GM19238 (cell line): Measurements from ENCODE around the gene HHATL.

Source experiments
- DNase-seq: peaks from one replicate; pipeline ENCODE4 v3.0.0; 2011; ENCODE audit warnings: low spot score; ENCODE audit not compliant: insufficient read length

The HHATL gene

GRCh38 chr3:42653560-42654330, 48.9 kb downstream of the HHATL start, which contains the start of gene ZBTB47:
Gene ZBTB47 (plus strand): TSS chr3:42653697. CDS start chr3:42658356, 4,659 bp downstream.
- no peak for DNase-seq

DNA sequence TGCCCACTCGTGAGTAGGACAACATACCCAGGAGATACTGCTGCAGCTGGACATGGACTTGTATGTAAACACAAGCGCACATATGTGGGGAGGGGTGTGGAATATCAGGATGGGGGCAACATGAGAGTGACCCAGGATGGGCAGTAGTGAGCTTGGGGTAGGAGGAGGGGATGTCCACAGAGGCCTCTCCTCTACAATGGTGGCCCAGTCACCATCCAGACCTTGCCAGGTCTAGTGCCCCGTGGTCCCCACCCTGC, 49.4 kb downstream of the HHATL start:
- no peak for DNase-seq

GRCh38 chr3:42652611-42653302, 49.8 kb downstream of the HHATL start:
- DNase-seq = no peak

GRCh38 chr3:42652251-42652610, 50.4 kb downstream of the HHATL start:
- DNase-seq = no peak

DNA sequence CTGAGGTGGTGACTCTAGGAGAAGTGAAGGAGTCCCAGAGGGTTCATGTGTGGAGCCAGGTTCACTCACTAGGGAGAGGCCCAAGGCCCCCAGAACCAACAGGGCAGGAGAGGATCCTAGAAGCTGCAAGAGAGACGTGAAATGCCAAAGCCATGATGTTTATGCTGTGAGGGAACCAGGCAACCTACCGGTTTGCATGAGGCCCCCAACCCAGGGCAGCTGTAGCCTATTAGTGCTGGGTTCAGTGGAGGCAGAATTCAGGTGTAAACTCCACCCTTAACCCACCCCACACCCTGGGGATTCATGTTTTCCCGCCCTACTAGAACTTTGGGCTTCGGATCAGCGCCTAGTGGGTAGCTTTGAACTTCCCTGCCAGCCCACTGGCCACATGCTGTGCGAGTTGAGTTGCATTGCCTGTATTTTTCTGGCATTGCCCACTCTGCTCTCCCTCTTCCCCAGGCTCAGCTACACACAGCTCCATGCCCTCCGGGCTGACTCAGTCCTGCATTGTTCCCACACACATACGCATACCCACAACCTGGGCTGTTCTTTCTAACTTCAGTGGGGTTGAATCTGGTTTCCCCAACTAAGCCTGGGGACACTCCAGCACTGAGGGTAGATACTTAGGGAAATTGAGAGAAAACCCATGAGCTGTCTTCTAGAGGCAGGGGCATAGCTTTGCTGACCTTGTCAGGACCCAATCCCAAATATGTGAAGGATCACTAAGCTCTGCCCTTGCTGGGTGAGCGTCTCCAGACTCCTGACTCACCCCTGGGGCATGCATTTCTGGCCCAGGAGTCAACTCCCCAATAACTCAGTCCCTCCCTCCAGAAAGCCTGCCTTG, 51.1 kb downstream of the HHATL start:
- no peak for DNase-seq

- DNase-seq = no peak
Measured at GRCh38 chr3:42649783-42650182, 52.8 kb downstream of the HHATL start.

DNA sequence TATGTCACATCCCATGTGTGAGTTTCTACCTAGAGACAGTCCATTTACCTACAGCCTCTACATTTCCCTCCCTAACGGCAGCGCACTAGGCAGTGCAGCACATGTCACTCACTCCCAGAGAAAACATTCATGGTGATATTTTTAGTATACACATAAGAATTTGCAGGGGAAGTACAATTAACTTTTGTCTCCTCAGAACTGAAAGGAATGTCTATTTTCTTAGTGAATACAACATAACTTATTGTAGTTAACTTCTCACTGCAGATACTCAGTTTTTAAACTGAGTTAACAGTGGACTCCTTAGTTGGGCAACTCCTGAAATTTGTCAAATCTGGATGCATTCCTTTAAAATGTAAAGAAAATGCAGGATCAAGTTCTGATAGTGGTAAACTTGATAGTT, 53.6 kb downstream of the HHATL start:
- no peak for DNase-seq

DNA sequence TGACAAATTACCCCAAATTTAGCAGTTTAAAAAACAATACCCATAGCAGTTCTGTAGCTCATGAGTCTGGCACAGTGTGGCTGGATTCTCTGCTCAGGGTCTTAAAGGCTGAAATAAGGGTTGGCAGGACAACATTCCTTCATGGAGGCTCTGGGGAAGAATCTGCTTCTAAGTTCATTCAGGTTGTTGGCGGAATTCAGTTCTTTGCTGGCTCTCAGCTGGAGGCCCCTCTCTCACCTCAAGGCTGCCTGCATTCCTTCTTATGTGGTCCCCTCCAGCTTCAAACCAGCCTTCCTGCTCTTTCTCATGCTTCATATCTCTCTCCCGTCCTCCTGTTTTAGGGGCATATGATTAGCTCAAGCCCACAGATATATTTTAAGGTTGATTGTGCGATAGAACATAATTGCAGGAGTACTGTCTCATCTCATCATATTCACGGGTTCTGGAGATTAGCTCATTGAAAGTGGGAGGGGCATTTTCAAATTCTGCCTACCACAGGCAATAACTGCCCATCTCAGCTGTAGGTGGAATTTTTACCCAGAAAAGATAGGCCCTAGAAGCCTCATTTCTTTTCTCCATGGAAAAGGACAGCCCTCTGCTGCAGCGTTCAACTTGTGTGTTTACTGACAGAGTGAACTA, 54.7 kb downstream of the HHATL start:
- DNase-seq = no peak
